Esophagus (tissue), 2 donors: ENCODE results near the gene FAM228A. TPM values are rescaled to one million over a fixed set of nuclear protein-coding genes. Genes with fewer than 3 reads are reported as not detected.

Source experiments
- H3K27ac ChIP-seq, 2 donors: one replicate each; pipeline ENCODE4 v1.5.1; 2013; ENCODE audit warnings: low read depth in 2 of 2, mild to moderate bottlenecking in 2 of 2, inconsistent platforms in 1 of 2, low read length in 1 of 2, moderate library complexity in 1 of 2
- H3K27me3 ChIP-seq, 2 donors: one replicate each; pipeline ENCODE4 v1.6.1; 2013; ENCODE audit warnings: low read length in 2 of 2, control low read depth in 1 of 2, mild to moderate bottlenecking in 1 of 2; ENCODE audit not compliant: insufficient read depth in 2 of 2, control insufficient read depth in 1 of 2
- H3K36me3 ChIP-seq, 2 donors: one replicate each; pipeline ENCODE4 v1.6.1; 2013; ENCODE audit warnings: low read length in 1 of 2; ENCODE audit not compliant: control insufficient read depth in 2 of 2, insufficient read depth in 2 of 2
- H3K4me1 ChIP-seq, 2 donors: one replicate each; pipeline ENCODE4 v1.6.1; 2013; ENCODE audit warnings: low read length in 1 of 2; ENCODE audit not compliant: control insufficient read depth in 2 of 2, insufficient read depth in 2 of 2
- H3K4me3 ChIP-seq, 2 donors: one replicate each; pipeline ENCODE4 v1.5.1; 2013; ENCODE audit warnings: low read length in 2 of 2, mild to moderate bottlenecking in 2 of 2, low read depth in 1 of 2, moderate library complexity in 1 of 2
- H3K9me3 ChIP-seq, 2 donors: one replicate each; pipeline ENCODE4 v1.6.1; 2013; ENCODE audit warnings: mild to moderate bottlenecking in 2 of 2, low read depth in 1 of 2, low read length in 1 of 2, moderate library complexity in 1 of 2; ENCODE audit not compliant: control insufficient read depth in 2 of 2, insufficient read depth in 1 of 2
- WGBS, 2 donors: extraction: QIAGEN DNeasy Blood & Tissue Kit; methylation state at CpG; one replicate each; pipeline ENCODE4 v1.1.7; 2013; 5-methylcytosine and 5-hydroxymethylcytosine counted together
- polyA plus RNA-seq, 2 donors: library from polyadenylated mRNA; stranded (reverse); fragments of 200-250 nt; gene quantifications; one replicate each; pipeline ENCODE4 v1.2.3, GENCODE V29; 2013
- donor health status: healthy with polysubstance abuse.
- donor health status: Bipolar disorder and iron deficiency.

FAM228A gene
- polyA plus RNA-seq, 2 donors, result 0.16 to 0.22 TPM

DNA sequence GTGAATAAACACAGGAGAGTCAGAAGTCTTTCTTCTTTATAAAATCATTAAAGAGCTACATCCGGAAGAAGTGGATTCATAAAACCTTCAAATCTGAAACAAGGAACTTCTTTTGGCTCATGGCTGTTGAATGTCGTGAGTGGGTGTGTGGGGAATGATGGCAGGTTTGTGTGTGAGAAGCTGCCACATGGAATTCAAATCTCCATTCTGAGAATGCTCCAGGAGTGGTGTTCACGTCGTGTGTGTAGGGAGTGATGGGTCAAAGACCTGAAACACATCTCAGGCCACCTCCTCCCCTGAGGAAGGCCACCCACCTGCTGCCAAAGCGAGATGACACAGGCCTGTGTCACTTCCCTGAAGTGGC, 28.9 kb downstream of the FAM228A start:
- no peaks in the 10 kb centered on the region for H3K27me3 ChIP-seq

DNA sequence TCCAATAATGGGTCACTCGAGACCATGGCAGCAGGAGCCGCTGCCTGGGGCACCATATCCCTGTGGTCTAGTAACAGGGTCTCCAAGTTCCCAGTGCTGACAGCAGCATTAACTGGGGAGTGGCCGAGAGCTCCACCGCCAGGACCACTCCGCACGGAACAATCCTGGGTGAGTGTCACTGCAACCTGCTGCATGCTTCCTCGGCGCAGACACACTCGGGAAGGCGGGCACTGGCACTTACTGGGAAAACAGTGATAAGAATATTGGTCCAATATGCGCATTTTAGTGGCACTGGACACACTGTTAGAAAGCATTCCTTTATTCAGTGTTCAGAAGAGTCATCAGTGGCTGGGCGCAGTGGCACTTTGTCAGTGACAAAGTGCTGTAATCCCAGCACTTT, 29.7 kb downstream of the FAM228A start:
- Histone ChIP-seq H3K27me3 (no peaks in the 10 kb centered on the region), H3K4me3 (no peak overlapping the region), H3K9me3 (no peaks in the 10 kb centered on the region), H3K4me1 (no peaks in the 10 kb centered on the region), H3K27ac (no peak overlapping the region), H3K36me3 (peaks cover 36 to 46% of the 10 kb centered on the region in 2 donors)
- WGBS, 2 donors, result 96 to 97% methylated on average over 12 of the region's 12 CpGs

More for the DNA sequence above, 28.9 kb downstream of the FAM228A start:
- 82 to 86% methylated on average over 5 of the region's 5 CpGs for WGBS, 2 donors
- Histone ChIP-seq H3K4me3 (no peak overlapping the region), H3K36me3 (peaks cover 30 to 39% of the 10 kb centered on the region in 2 donors), H3K9me3 (no peaks in the 10 kb centered on the region), H3K27ac (no peak overlapping the region), H3K4me1 (no peaks in the 10 kb centered on the region)

DNA sequence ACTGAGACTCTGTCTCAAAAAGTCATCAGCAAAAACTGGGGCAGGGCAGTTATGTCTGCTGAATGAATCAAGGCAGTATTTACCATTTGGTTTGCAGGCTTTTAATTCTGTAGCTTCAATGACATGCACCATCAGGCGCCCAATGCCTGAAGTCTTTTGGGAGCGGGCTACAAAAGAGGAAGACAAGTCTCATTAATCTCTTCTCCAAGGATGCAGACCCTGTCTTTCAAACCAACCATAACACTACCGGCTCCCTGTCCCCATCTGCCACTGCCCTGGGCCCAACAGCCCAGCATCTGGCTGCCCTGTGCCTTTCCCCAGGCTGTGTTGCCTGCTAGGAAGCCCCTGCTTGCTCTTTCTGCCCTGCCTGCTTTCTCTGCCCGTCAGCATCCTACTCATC, 30.3 kb downstream of the FAM228A start:
- 90 to 92% methylated on average over 4 of the region's 4 CpGs for WGBS, 2 donors
- peaks cover 38 to 48% of the 10 kb centered on the region in 2 donors for H3K36me3 ChIP-seq

DNA sequence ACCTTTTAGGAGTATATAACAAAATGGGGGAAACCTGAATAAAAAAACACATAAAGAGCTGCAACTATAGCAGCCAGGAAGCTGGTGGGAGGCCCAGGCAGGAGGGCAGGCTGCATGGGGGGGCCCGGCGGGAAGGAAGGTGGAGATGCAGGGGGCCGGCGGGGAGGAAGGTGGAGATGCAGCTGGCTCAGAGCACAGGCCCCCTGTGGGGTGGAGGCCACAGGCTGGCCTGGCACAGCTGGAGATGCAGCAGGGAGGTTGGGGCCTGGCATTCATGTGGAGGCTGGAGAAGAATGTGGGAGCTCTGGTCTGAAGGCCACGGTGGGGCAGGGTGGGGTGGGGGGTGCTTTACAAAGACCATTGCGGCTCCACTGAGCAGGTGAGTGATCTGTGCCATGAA, 31.4 kb downstream of the FAM228A start:
- Histone ChIP-seq H3K27me3 (no peaks in the 10 kb centered on the region), H3K36me3 (peaks cover 39 to 56% of the 10 kb centered on the region in 2 donors), H3K27ac (no peak overlapping the region), H3K4me3 (no peak overlapping the region), H3K4me1 (no peaks in the 10 kb centered on the region), H3K9me3 (no peaks in the 10 kb centered on the region)
- 93 to 94% methylated on average over 6 of the region's 6 CpGs for WGBS, 2 donors

More for the DNA sequence above, 30.3 kb downstream of the FAM228A start:
- Histone ChIP-seq H3K4me3 (no peak overlapping the region), H3K4me1 (no peaks in the 10 kb centered on the region), H3K27ac (no peak overlapping the region), H3K27me3 (no peaks in the 10 kb centered on the region), H3K9me3 (no peaks in the 10 kb centered on the region)

DNA sequence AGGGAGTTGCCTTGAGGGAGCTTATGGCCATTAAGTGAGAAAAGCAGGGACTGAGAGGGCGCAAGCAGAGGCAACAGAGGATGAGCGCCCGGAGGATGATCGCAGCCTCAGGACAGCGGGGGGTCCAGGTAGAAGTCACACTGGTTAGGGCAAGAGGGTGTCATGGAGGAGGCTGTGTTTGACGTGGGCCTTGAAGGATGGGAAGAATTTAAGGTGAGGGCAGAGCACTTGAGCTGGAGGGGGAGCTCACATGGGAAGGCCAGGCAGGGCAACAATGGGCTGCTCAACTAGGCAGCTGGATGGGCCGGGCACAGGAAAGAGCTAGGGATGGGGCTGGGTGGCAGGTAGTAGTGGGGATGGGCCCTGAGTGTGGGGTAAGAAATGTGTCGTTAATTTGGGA, 31.9 kb downstream of the FAM228A start:
- Histone ChIP-seq H3K4me3 (no peak overlapping the region), H3K27me3 (no peaks in the 10 kb centered on the region), H3K27ac (no peak overlapping the region), H3K9me3 (no peaks in the 10 kb centered on the region), H3K36me3 (peaks cover 39 to 57% of the 10 kb centered on the region in 2 donors), H3K4me1 (no peaks in the 10 kb centered on the region)
- WGBS, 2 donors, result 90 to 91% methylated on average over 8 of the region's 8 CpGs

GRCh38 chr2:24207359-24207758, 32.5 kb downstream of the FAM228A start:
- 88 to 90% methylated on average over 11 of the region's 11 CpGs for WGBS, 2 donors
- Histone ChIP-seq H3K4me1 (no peaks in the 10 kb centered on the region), H3K27me3 (no peaks in the 10 kb centered on the region), H3K36me3 (peaks cover 43 to 61% of the 10 kb centered on the region in 2 donors), H3K27ac (no peak overlapping the region), H3K4me3 (no peak overlapping the region), H3K9me3 (no peaks in the 10 kb centered on the region)

DNA sequence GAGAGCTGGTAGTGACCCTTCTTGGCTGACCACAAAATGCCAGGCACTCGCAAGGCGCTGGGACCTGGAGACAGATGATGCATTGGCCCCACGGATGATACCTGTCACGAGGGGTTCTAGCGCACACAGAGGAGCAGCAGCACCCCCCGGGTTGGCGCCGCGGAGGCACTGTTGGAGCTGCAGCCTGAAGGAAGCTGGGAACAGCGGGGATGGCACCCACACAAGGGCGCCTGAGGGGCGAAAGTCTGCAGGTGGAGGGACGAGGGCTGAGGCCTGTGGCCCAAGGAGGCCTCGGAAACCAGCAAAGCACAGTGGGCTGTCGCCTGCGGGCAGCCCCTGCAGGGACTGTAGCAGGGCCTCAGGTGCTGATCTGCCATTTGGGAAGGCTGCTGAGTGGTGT, 33.6 kb downstream of the FAM228A start:
- Histone ChIP-seq H3K9me3 (no peaks in the 10 kb centered on the region), H3K36me3 (peaks cover 42 to 61% of the 10 kb centered on the region in 2 donors), H3K4me3 (no peak overlapping the region), H3K27me3 (no peaks in the 10 kb centered on the region), H3K27ac (no peak overlapping the region), H3K4me1 (no peaks in the 10 kb centered on the region)
- WGBS, 2 donors, result 96 to 97% methylated on average over 16 of the region's 16 CpGs

DNA sequence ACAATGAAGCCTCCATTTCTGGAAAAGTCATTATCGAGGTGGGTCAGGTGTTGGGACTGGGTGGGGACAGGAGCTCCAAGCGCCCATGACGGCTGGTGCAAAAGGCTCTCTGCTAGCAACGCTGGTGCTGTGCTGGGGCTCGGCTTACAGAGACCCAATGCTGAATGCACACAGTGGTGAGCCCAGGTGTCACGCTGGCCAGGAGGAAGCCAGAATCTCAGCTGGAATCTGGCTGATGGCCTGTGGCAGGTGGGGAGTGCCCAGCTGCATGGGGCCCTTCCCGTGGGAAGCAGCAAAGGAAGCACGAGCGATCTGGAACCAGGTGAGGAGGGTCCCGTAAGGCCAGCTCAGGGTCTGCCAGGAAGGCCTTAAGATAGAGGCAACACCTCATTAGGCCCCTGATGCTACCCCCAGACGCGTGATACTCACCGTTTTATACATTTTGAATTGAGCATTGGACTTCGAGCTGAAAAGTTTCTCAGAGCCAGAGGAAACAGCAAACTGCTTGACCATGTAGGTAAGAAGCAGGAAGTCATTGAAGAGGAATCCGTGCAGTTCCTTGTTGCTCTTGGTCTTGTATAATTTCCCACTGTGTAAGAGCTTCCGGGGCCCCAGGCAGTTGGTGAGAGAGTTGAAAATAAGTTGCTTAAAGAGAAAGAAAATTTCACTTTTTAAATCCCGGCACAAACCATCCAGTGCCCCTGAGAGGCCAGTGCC, 34.7 kb downstream of the FAM228A start:
- peaks cover 39 to 52% of the 10 kb centered on the region in 2 donors for H3K36me3 ChIP-seq
- no peaks in the 10 kb centered on the region for H3K27me3 ChIP-seq
- no peak overlapping the region for H3K4me3 ChIP-seq
- no peaks in the 10 kb centered on the region for H3K9me3 ChIP-seq
- no peak overlapping the region for H3K27ac ChIP-seq
- 90 to 93% methylated on average over 17 of the region's 17 CpGs for WGBS, 2 donors
- H3K4me1 ChIP-seq, result no peaks in the 10 kb centered on the region

DNA sequence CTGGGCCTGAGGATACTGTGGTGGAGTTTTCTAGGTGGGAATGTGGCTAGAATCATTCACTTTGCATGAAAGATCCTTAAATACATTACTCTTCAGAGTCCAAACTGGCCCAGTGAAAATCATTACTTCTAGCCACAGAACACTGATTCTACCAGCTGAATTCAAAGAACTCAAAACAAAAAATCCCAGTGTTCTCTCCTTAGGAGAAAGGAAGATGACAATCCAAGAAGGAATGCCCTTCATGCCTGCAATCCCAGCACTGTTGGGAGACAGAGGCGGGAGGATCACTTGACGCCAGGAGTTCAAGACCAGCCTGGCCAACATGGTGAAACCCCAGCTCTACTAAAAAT, 35.2 kb downstream of the FAM228A start:
- H3K4me1 ChIP-seq, result no peaks in the 10 kb centered on the region
- no peak overlapping the region for H3K27ac ChIP-seq
- no peak overlapping the region for H3K4me3 ChIP-seq
- H3K9me3 ChIP-seq, result no peaks in the 10 kb centered on the region
- 91 to 98% methylated on average over 2 of the region's 2 CpGs for WGBS, 2 donors
- peaks cover 39 to 50% of the 10 kb centered on the region in 2 donors for H3K36me3 ChIP-seq
- no peaks in the 10 kb centered on the region for H3K27me3 ChIP-seq

DNA sequence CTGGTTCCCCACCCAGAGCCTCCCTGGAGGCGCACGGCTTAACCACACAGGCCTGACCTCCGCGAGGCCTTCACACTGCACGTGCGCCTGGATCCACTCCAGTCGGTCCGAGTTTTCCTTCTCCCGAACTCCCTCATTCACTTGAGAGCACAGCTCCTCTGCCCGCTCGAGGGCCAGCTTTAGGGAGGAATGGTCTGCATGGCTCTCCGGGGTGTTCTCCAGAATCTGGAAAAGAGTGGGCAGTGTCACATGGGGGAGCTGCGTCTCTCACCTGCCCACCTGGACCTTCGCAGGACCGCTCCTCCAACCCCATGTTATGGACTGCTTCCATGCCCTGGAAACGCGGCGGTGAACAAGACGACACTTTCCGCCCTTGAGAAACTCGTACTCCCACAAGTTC, 35.9 kb downstream of the FAM228A start:
- Histone ChIP-seq H3K27ac (no peak overlapping the region), H3K4me3 (no peak overlapping the region), H3K9me3 (no peaks in the 10 kb centered on the region), H3K27me3 (no peaks in the 10 kb centered on the region), H3K4me1 (no peaks in the 10 kb centered on the region), H3K36me3 (peaks cover 39 to 50% of the 10 kb centered on the region in 2 donors)
- WGBS, 2 donors, result 95 to 96% methylated on average over 21 of the region's 21 CpGs
